Measurements from ENCODE around the gene LRRC9.

- TF ChIP-seq, protein P1, sequence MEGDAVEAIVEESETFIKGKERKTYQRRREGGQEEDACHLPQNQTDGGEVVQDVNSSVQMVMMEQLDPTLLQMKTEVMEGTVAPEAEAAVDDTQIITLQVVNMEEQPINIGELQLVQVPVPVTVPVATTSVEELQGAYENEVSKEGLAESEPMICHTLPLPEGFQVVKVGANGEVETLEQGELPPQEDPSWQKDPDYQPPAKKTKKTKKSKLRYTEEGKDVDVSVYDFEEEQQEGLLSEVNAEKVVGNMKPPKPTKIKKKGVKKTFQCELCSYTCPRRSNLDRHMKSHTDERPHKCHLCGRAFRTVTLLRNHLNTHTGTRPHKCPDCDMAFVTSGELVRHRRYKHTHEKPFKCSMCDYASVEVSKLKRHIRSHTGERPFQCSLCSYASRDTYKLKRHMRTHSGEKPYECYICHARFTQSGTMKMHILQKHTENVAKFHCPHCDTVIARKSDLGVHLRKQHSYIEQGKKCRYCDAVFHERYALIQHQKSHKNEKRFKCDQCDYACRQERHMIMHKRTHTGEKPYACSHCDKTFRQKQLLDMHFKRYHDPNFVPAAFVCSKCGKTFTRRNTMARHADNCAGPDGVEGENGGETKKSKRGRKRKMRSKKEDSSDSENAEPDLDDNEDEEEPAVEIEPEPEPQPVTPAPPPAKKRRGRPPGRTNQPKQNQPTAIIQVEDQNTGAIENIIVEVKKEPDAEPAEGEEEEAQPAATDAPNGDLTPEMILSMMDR (IDR thresholded peaks at IDR 0.05) = no peak
- TF ChIP-seq POLR2A (IDR thresholded peaks at IDR 0.05) = no peak
These were observed 167.7 kb downstream of the LRRC9 start for GRCh38 chr14:60087668-60088067.
